CD4-positive, alpha-beta T cell (primary cell): Measurements from ENCODE around the gene TSPAN18. TPM values are rescaled to one million over a fixed set of nuclear protein-coding genes. Genes with fewer than 3 reads are reported as not detected.

Experiments
- ATAC-seq: fragments of 200-7000 bp; cut with Tn5 transposase; one replicate; pipeline ENCODE4 v1.10.0; 2022; ENCODE audit warnings: mild to moderate bottlenecking; ENCODE audit not compliant: poor library complexity
- CTCF ChIA-PET: fragments of 350-600 bp; sonication (Branson Sonifier 250); formaldehyde crosslinking; loops from one replicate; lab custom pipeline; 2021; ENCODE audit warnings: antibody characterized with exemption, inconsistent platforms; lab: Charles Lee
- POLR2A ChIA-PET: fragments of 350-600 bp; sonication (Branson Sonifier 250); formaldehyde crosslinking; loops from one replicate; lab custom pipeline; 2021; ENCODE audit warnings: antibody characterized with exemption, inconsistent platforms; lab: Charles Lee
- DNase-seq, 14 experiments: peaks; one replicate each; pipeline ENCODE4 v3.0.0-alpha.2; 2013 to 2020; ENCODE audit warnings: mixed read lengths in 2 of 14
- H3K27ac ChIP-seq, 2 donors: one replicate each; pipeline versions ENCODE4 v1.5.1 to v1.7.0; 2013; ENCODE audit warnings: low read length in 2 of 2, low read depth in 1 of 2, mild to moderate bottlenecking in 1 of 2
- H3K27me3 ChIP-seq, 2 experiments: 1 replicate in 1 of 2; 2 replicates in 1 of 2; pipeline versions ENCODE4 v1.6.1 to v1.7.0; 2013; ENCODE audit warnings: low read length in 2 of 2, control low read depth in 1 of 2, mild to moderate bottlenecking in 1 of 2, moderate library complexity in 1 of 2; ENCODE audit not compliant: insufficient read depth in 2 of 2, control insufficient read depth in 1 of 2
- H3K36me3 ChIP-seq: one replicate; pipeline ENCODE4 v1.6.1; 2013; ENCODE audit warnings: low read length, control low read depth; ENCODE audit not compliant: insufficient read depth
- H3K4me1 ChIP-seq: one replicate; pipeline ENCODE4 v1.6.1; 2013; ENCODE audit warnings: low read length, control low read depth; ENCODE audit not compliant: insufficient read depth
- H3K4me3 ChIP-seq: one replicate; pipeline ENCODE4 v1.5.1; 2013; ENCODE audit warnings: mild to moderate bottlenecking, low read length, moderate library complexity
- H3K9me3 ChIP-seq, 2 experiments: 1 replicate in 1 of 2; 2 replicates in 1 of 2; pipeline versions ENCODE4 v1.6.1 to v1.7.0; 2013; ENCODE audit warnings: low read length in 2 of 2, mild to moderate bottlenecking in 2 of 2, control low read depth in 1 of 2, moderate library complexity in 1 of 2; ENCODE audit not compliant: control insufficient read depth in 1 of 2, insufficient read depth in 1 of 2
- H3K27ac Mint-ChIP-seq: one replicate; pipeline ENCODE4 v1.8.0; 2020; ENCODE audit warnings: mixed read lengths
- H3K27me3 Mint-ChIP-seq: one replicate; pipeline ENCODE4 v1.8.0; 2021; ENCODE audit warnings: mixed read lengths
- H3K36me3 Mint-ChIP-seq: one replicate; pipeline ENCODE4 v1.8.0; 2021; ENCODE audit warnings: low read depth, mixed read lengths
- H3K4me1 Mint-ChIP-seq: one replicate; pipeline ENCODE4 v1.8.0; 2021; ENCODE audit warnings: low read depth, mixed read lengths
- H3K4me3 Mint-ChIP-seq: one replicate; pipeline ENCODE4 v1.8.0; 2020; ENCODE audit warnings: mild to moderate bottlenecking, mixed read lengths
- H3K9me3 Mint-ChIP-seq: one replicate; pipeline ENCODE4 v1.8.0; 2020; ENCODE audit warnings: mixed read lengths
- intact Hi-C, 2 experiments: fragments of 100-400 bp; cut with DNase I in 1 of 2; cut with micrococcal nuclease in 1 of 2; formaldehyde crosslinking; loops; one replicate each; pipeline versions ENCODE4 v1.15.1 to v1.9.0; 2023 to 2025; cut with DNase I, micrococcal nuclease
- total RNA-seq, 174 experiments: library from RNA in 2 of 174; stranded (reverse) in 2 of 174; gene quantifications; one replicate each; pipeline ENCODE4 v1.2.3 and lab custom pipeline; 2021 to 2026
- TF ChIP-seq, protein P1 (sequence below): fragments of 200-600 bp; IDR thresholded peaks from one replicate; pipeline ENCODE4 v1.8.0; 2022; ENCODE audit warnings: antibody characterized with exemption, mild to moderate bottlenecking

Gene TSPAN18
- total RNA-seq, 2 experiments from 2014 or later: 23.0 to 25.3 TPM

DNA sequence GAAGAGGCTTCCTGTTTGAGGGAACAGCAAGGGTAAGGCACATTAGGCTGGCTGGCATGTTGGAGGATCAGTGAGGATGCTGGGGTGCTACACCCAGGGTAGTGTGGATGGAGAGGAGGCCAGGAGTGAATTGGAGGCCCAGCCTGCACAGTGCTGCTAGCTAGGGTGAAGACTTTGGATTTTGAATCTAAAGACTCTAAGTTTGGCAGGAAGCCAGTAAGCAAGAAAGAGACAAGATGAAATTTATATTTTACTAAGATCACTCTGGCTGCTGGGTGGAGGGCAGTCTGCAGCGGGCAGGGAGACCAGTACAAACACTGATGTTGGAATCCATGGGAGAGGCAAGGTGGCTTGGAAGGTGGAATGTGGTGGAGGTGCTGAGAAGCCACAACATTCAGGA is 43.6 kb downstream of the TSPAN18 start:
- no peak overlapping the region for H3K4me3 ChIP-seq
- DNase-seq (no peak), ATAC-seq (no peak)
- H3K4me1 ChIP-seq: peaks cover 8% of the 10 kb centered on the region
- peaks cover 3% of the 10 kb centered on the region for H3K9me3 Mint-ChIP-seq
- H3K4me3 Mint-ChIP-seq: no peak overlapping the region
- TF ChIP-seq, protein P1, sequence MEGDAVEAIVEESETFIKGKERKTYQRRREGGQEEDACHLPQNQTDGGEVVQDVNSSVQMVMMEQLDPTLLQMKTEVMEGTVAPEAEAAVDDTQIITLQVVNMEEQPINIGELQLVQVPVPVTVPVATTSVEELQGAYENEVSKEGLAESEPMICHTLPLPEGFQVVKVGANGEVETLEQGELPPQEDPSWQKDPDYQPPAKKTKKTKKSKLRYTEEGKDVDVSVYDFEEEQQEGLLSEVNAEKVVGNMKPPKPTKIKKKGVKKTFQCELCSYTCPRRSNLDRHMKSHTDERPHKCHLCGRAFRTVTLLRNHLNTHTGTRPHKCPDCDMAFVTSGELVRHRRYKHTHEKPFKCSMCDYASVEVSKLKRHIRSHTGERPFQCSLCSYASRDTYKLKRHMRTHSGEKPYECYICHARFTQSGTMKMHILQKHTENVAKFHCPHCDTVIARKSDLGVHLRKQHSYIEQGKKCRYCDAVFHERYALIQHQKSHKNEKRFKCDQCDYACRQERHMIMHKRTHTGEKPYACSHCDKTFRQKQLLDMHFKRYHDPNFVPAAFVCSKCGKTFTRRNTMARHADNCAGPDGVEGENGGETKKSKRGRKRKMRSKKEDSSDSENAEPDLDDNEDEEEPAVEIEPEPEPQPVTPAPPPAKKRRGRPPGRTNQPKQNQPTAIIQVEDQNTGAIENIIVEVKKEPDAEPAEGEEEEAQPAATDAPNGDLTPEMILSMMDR: no peak
- POLR2A ChIA-PET: no interaction called here
- peaks cover 30% of the 10 kb centered on the region for H3K36me3 ChIP-seq
- intact Hi-C loops: loop anchor here in 1 of 2 experiments (10.0 kb wide), 1 partner anchor 116 kb away; no protein-coding TSS in a partner anchor
- H3K27me3 ChIP-seq: no peaks in the 10 kb centered on the region
- H3K27ac Mint-ChIP-seq: no peak overlapping the region
- H3K36me3 Mint-ChIP-seq: peaks cover 28% of the 10 kb centered on the region
- peaks cover 15% of the 10 kb centered on the region for H3K4me1 Mint-ChIP-seq
- CTCF ChIA-PET: no interaction called here
- peaks cover 6% of the 10 kb centered on the region for H3K27me3 Mint-ChIP-seq
- H3K9me3 ChIP-seq: peaks cover 0 to 4% of the 10 kb centered on the region in 2 experiments
- no peak overlapping the region for H3K27ac ChIP-seq

DNA sequence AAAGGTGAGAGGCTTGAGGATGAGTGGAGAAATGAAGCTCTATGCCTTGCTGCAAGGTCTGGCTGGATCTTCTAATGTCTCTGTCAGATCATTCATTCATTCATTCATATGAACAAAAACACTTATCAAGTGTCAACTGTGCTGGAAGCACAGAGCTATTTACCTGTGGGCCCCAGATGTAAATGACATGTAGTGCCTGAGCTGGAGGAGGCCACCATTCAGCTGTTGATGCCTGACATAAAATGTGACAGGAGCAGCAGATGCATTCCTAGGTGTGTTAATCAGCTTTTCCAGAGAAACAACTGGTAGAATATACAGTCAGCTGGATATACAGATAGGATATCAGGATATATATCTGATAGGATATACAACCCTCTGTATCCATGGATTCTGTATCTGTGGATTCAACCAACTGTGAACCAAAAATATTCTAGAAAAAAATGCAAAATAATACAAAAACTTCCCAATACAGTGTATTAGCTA is 44.5 kb downstream of the TSPAN18 start:
- Mint-ChIP-seq H3K4me3 (no peak overlapping the region), H3K36me3 (peaks cover 22% of the 10 kb centered on the region), H3K27ac (no peak overlapping the region), H3K9me3 (peaks cover 3% of the 10 kb centered on the region), H3K27me3 (peaks cover 6% of the 10 kb centered on the region), H3K4me1 (peaks cover 18% of the 10 kb centered on the region)
- DNase-seq (no peak), ATAC-seq (no peak)
- Histone ChIP-seq H3K27me3 (no peaks in the 10 kb centered on the region), H3K36me3 (peaks cover 26% of the 10 kb centered on the region), H3K27ac (no peak overlapping the region), H3K4me3 (no peak overlapping the region), H3K9me3 (peaks cover 0 to under 1% of the 10 kb centered on the region in 2 experiments), H3K4me1 (peaks cover 8% of the 10 kb centered on the region)
- ChIA-PET POLR2A (no interaction called here), CTCF (no interaction called here)
- intact Hi-C loops: loop anchor here in 1 of 2 experiments (10.0 kb wide), 1 partner anchor 116 kb away; no protein-coding TSS in a partner anchor
- TF ChIP-seq, protein P1: no peak

DNA sequence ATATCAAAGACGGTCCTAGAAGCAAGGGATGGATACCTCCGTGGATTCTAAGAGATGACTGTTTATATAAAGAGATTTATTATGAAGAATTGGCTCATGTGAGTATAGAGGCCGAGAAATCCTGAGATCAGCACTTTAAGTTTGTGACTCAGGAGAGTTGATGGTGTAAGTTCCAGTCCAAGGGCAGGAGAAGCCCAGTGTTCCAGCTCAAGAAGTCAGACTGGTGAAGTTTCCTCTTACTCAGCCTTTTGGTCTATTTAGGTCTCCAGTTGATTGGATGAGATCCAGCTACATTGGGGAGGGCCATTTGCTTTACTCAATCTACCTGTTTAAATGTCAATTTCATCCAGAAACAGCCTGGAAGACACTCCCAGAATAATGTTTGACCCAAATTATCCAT is 45.1 kb downstream of the TSPAN18 start:
- Histone ChIP-seq H3K27me3 (no peaks in the 10 kb centered on the region), H3K36me3 (peaks cover 22% of the 10 kb centered on the region), H3K9me3 (no peaks in the 10 kb centered on the region), H3K4me1 (peaks cover 8% of the 10 kb centered on the region), H3K27ac (no peak overlapping the region), H3K4me3 (no peak overlapping the region)
- DNase-seq (no peak), ATAC-seq (no peak)
- ChIA-PET POLR2A (no interaction called here), CTCF (no interaction called here)
- intact Hi-C loops: loop anchor here in 1 of 2 experiments (10.0 kb wide), 1 partner anchor 117 kb away; no protein-coding TSS in a partner anchor
- Mint-ChIP-seq H3K36me3 (peaks cover 18% of the 10 kb centered on the region), H3K27ac (no peak overlapping the region), H3K27me3 (peaks cover 6% of the 10 kb centered on the region), H3K4me1 (peaks cover 18% of the 10 kb centered on the region), H3K9me3 (peaks cover 3% of the 10 kb centered on the region), H3K4me3 (no peak overlapping the region)
- TF ChIP-seq, protein P1: no peak
